Hepatocyte (in vitro differentiated cells): ENCODE data around the gene TMEM117. TPM values are rescaled to one million over a fixed set of nuclear protein-coding genes. Genes with fewer than 3 reads are reported as not detected.

Experiments
- DNase-seq: peaks from one replicate; pipeline ENCODE4 v3.0.0-alpha.2; 2016; ENCODE audit warnings: low spot score
- H2AFZ ChIP-seq: fragments of 200-600 bp; sonication (generic); 2 replicates; pipeline ENCODE4 v1.6.0; 2016; ENCODE audit warnings: antibody characterized with exemption, mild to moderate bottlenecking
- H3K27ac ChIP-seq: fragments of 200-600 bp; sonication (generic); 2 replicates; pipeline ENCODE4 v1.5.1; 2016; ENCODE audit warnings: mild to moderate bottlenecking
- H3K27me3 ChIP-seq: fragments of 200-600 bp; sonication (generic); 2 replicates; pipeline ENCODE4 v1.6.1; 2016
- H3K36me3 ChIP-seq: fragments of 200-600 bp; sonication (generic); replicated peaks from 2 replicates; pipeline ENCODE4 v1.5.1; 2016; ENCODE audit warnings: low read depth; ENCODE audit not compliant: insufficient read depth
- H3K4me1 ChIP-seq: fragments of 200-600 bp; sonication (generic); 2 replicates; pipeline ENCODE4 v1.5.1; 2016; ENCODE audit warnings: mild to moderate bottlenecking, moderate library complexity; ENCODE audit not compliant: insufficient read depth
- H3K4me2 ChIP-seq: fragments of 200-600 bp; sonication (generic); 2 replicates; pipeline ENCODE4 v1.6.0; 2016
- H3K4me3 ChIP-seq: fragments of 200-600 bp; sonication (generic); 2 replicates; pipeline ENCODE4 v1.5.1; 2016; ENCODE audit warnings: mild to moderate bottlenecking
- H3K79me2 ChIP-seq: fragments of 200-600 bp; sonication (generic); 2 replicates; pipeline ENCODE4 v1.6.0; 2017; ENCODE audit warnings: mild to moderate bottlenecking
- H3K9me2 ChIP-seq: fragments of 200-600 bp; sonication (generic); replicated peaks from 2 replicates; pipeline ENCODE4 v1.6.0; 2017; ENCODE audit warnings: mild to moderate bottlenecking; ENCODE audit not compliant: insufficient read depth
- H3K9me3 ChIP-seq: fragments of 200-600 bp; sonication (generic); 2 replicates; pipeline ENCODE4 v1.5.1; 2016; ENCODE audit warnings: low read depth, mild to moderate bottlenecking
- H4K20me1 ChIP-seq: fragments of 200-600 bp; sonication (generic); 2 replicates; pipeline ENCODE4 v1.6.0; 2016; ENCODE audit warnings: mild to moderate bottlenecking; ENCODE audit not compliant: insufficient read depth, poor library complexity, severe bottlenecking
- CTCF ChIP-seq: fragments of 200-600 bp; sonication (generic); IDR thresholded peaks from 2 replicates; pipeline ENCODE4 v1.5.1; 2016; ENCODE audit warnings: antibody characterized with exemption, mild to moderate bottlenecking; ENCODE audit not compliant: poor library complexity
- EZH2 ChIP-seq: fragments of 200-600 bp; sonication (generic); IDR thresholded peaks from 2 replicates; pipeline ENCODE4 v1.6.1; 2016; ENCODE audit warnings: antibody characterized with exemption, mild to moderate bottlenecking, borderline replicate concordance
- EZH2phosphoT487 ChIP-seq: fragments of 200-600 bp; sonication (generic); IDR thresholded peaks from one replicate; pipeline ENCODE4 v1.6.1; 2018; ENCODE audit warnings: antibody characterized with exemption, mild to moderate bottlenecking, low read depth, moderate library complexity; ENCODE audit not compliant: unreplicated experiment, severe bottlenecking
- WGBS: methylation state at CpG from one replicate; pipeline ENCODE4 v1.1.6; 2016; ENCODE audit warnings: low lambda C conversion rate; ENCODE audit errors: missing lambda C conversion rate; 5-methylcytosine and 5-hydroxymethylcytosine counted together
- polyA plus RNA-seq: library from polyadenylated mRNA; unstranded; fragments of >200 nt; fragmentation: Nextera tagmentation; extraction: Ambion mirVana; gene quantifications from 2 replicates; pipeline ENCODE4 v1.2.1, GENCODE V29; 2016
- total RNA-seq: library from RNA; depleted of rRNA; stranded (reverse); fragments of >200 nt; gene quantifications from 2 replicates; pipeline ENCODE4 v1.2.3, GENCODE V29; 2014

TMEM117 gene
- total and polyA plus RNA-seq, 2 experiments from 2014 or later = 12.4 to 47.1 TPM

DNA sequence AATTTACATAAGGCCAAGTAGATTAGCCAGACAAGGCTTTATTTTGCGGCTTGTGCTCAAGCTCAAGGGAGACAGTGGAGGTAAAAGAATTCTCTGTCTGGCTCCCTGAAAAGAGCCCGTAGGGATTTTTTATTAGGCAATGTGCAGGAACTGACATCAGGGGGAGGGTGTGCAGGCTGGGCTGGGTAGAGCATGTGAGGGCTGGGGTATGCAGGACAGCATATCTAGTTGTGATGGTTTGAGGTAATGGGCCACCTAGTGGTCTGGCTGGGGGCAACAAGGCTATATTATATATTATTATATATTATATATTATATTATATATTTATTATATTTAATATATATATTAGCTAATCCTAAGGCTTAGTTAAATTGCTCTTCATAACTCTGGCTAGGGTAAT, 102.1 kb downstream of the TMEM117 start:
- no peak overlapping the region for H3K4me3 ChIP-seq
- H3K79me2 ChIP-seq = no peaks in the 10 kb centered on the region
- peak; percentile 31 for TF ChIP-seq CTCF
- no peak for TF ChIP-seq EZH2
- no peak overlapping the region for H3K27ac ChIP-seq
- H3K4me1 ChIP-seq = no peaks in the 10 kb centered on the region
- H4K20me1 ChIP-seq = no peaks in the 10 kb centered on the region
- no peaks in the 10 kb centered on the region for H3K9me2 ChIP-seq
- 68% methylated on average over 2 of the region's 2 CpGs for WGBS
- H3K27me3 ChIP-seq = no peaks in the 10 kb centered on the region
- peak; percentile 11 for DNase-seq
- no peaks in the 10 kb centered on the region for H3K9me3 ChIP-seq
- no peak overlapping the region for H2AFZ ChIP-seq
- H3K36me3 ChIP-seq = no peaks in the 10 kb centered on the region
- no peak overlapping the region for H3K4me2 ChIP-seq

DNA sequence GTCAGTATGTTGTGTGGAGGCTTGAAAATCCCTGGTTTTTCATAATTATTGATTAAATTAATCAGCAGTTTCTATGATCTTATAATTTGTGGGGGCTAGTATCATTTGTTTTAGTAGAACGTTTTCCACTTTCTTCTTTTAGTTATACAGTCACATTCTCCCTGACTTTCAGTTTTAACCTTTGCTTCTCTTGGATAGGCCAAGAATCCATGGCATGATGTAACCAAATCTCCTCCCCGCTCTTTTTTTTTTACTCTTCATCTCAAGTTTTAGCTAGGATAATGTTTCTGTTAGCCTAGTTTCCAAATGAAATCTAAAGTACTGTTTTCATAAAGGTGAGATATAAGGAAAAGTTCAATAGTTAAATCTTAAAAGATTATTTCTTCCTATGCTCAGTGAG, 106.5 kb downstream of the TMEM117 start:
- Histone ChIP-seq H3K79me2 (no peaks in the 10 kb centered on the region), H3K27ac (no peak overlapping the region), H3K4me2 (no peak overlapping the region), H3K9me3 (no peaks in the 10 kb centered on the region), H2AFZ (no peak overlapping the region), H3K9me2 (no peaks in the 10 kb centered on the region), H3K36me3 (no peaks in the 10 kb centered on the region), H3K27me3 (no peaks in the 10 kb centered on the region), H3K4me3 (no peak overlapping the region), H3K4me1 (no peaks in the 10 kb centered on the region), H4K20me1 (no peaks in the 10 kb centered on the region)
- DNase-seq = no peak
- WGBS = 85% methylated on average over 2 of the region's 2 CpGs
- TF ChIP-seq EZH2 = no peak
- no peak for TF ChIP-seq CTCF
- no peak for TF ChIP-seq EZH2phosphoT487

- no peak overlapping the region for H2AFZ ChIP-seq
- 87% methylated on average over 1 of the region's 1 CpG for WGBS
- no peaks in the 10 kb centered on the region for H4K20me1 ChIP-seq
- H3K27me3 ChIP-seq = no peaks in the 10 kb centered on the region
- no peaks in the 10 kb centered on the region for H3K9me3 ChIP-seq
- no peaks in the 10 kb centered on the region for H3K4me1 ChIP-seq
- no peak overlapping the region for H3K4me3 ChIP-seq
- DNase-seq = no peak
- no peaks in the 10 kb centered on the region for H3K79me2 ChIP-seq
- TF ChIP-seq EZH2 (no peak), EZH2phosphoT487 (no peak), CTCF (no peak)
- H3K4me2 ChIP-seq = no peak overlapping the region
- H3K9me2 ChIP-seq = no peaks in the 10 kb centered on the region
- H3K27ac ChIP-seq = no peak overlapping the region
- H3K36me3 ChIP-seq = no peaks in the 10 kb centered on the region
Measured at GRCh38 chr12:43945983-43946382, 110.1 kb downstream of the TMEM117 start.

DNA sequence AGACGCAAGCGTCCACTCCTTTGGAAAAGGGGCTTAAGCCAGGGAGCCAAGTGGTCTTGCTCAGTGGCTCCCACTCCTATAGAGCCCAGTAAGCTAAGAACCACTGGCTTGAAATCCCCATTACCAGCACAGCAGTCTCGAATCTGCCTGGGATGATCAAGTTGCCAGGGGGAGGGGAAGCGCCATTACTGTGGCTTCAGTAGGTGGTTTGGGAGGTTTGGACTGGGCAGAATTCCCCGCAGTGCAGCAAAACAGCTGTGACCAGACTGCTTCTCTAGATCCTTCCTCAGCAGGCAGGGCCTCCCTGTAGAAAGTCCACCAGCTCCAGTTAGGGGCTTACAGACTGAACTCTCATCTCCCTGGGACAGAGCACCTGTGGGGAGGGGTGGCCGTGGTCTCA, 115.4 kb downstream of the TMEM117 start:
- H3K36me3 ChIP-seq = no peaks in the 10 kb centered on the region
- TF ChIP-seq CTCF = no peak
- no peak for TF ChIP-seq EZH2phosphoT487
- no peak for TF ChIP-seq EZH2
- WGBS = 95% methylated on average over 6 of the region's 6 CpGs

More for the DNA sequence above, 115.4 kb downstream of the TMEM117 start:
- Histone ChIP-seq H3K4me1 (no peaks in the 10 kb centered on the region), H3K27ac (no peak overlapping the region), H3K9me2 (no peaks in the 10 kb centered on the region), H3K27me3 (no peaks in the 10 kb centered on the region), H4K20me1 (no peaks in the 10 kb centered on the region), H3K4me2 (no peak overlapping the region), H3K4me3 (no peak overlapping the region), H3K79me2 (no peaks in the 10 kb centered on the region), H3K9me3 (no peaks in the 10 kb centered on the region), H2AFZ (no peak overlapping the region)
- DNase-seq = no peak
